ENCODE results near the gene WNT5B. TPM values are rescaled to one million over a fixed set of nuclear protein-coding genes. Genes with fewer than 3 reads are reported as not detected.
A peak's percentile ranks its signal among the peaks of the same experiment; 100 is the strongest.

WNT5B gene
- total and polyA plus RNA-seq, 2 experiments from 2014 or later: 152 to 240 TPM

GRCh38 chr12:1680804-1681492 lies 51.9 kb downstream of the WNT5B start:
- TF ChIP-seq, protein P1, sequence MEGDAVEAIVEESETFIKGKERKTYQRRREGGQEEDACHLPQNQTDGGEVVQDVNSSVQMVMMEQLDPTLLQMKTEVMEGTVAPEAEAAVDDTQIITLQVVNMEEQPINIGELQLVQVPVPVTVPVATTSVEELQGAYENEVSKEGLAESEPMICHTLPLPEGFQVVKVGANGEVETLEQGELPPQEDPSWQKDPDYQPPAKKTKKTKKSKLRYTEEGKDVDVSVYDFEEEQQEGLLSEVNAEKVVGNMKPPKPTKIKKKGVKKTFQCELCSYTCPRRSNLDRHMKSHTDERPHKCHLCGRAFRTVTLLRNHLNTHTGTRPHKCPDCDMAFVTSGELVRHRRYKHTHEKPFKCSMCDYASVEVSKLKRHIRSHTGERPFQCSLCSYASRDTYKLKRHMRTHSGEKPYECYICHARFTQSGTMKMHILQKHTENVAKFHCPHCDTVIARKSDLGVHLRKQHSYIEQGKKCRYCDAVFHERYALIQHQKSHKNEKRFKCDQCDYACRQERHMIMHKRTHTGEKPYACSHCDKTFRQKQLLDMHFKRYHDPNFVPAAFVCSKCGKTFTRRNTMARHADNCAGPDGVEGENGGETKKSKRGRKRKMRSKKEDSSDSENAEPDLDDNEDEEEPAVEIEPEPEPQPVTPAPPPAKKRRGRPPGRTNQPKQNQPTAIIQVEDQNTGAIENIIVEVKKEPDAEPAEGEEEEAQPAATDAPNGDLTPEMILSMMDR (IDR thresholded peaks at IDR 0.05; ENCODE audit: low read depth, low read length): no peak
- Histone ChIP-seq H3K36me3 (no peaks in the 10 kb centered on the region), H3K27ac (no peak overlapping the region), H3K4me3 (no peak overlapping the region), H3K4me1 (ENCODE audit: low read depth) (no peaks in the 10 kb centered on the region), H3K27me3 (no peaks in the 10 kb centered on the region), H3K9me3 (ENCODE audit: low read depth) (no peaks in the 10 kb centered on the region)
- DNase-seq (ENCODE audit: low read depth in 1 of 2, low spot score in 1 of 2): peak in 1 of 2 donors; percentile 24

DNA sequence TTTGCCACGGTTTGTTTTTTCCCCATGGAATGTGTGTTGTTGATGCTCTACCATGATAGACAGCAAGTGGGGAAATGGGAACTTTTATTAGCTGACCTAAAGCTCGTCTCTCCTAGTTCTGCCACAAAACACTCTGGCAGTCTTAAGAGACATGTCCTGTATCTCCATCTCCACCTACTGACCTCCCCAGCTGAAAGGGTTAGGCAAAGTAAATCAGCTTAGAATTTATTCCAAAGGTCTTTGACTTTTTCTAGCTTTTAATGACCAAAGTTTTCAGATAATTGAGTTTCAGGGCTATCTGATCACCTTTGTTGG lies 52.4 kb downstream of the WNT5B start:
- Histone ChIP-seq H3K4me1 (ENCODE audit: low read depth) (no peaks in the 10 kb centered on the region), H3K27ac (no peak overlapping the region), H3K27me3 (no peaks in the 10 kb centered on the region), H3K36me3 (no peaks in the 10 kb centered on the region), H3K9me3 (ENCODE audit: low read depth) (no peaks in the 10 kb centered on the region), H3K4me3 (no peak overlapping the region)
- TF ChIP-seq, protein P1 (IDR thresholded peaks at IDR 0.05; ENCODE audit: low read depth, low read length): no peak
- no peak for DNase-seq (ENCODE audit: low read depth in 1 of 2, low spot score in 1 of 2)

GRCh38 chr12:1688086-1688710 lies 59.2 kb downstream of the WNT5B start:
- TF ChIP-seq, protein P1 (IDR thresholded peaks at IDR 0.05; ENCODE audit: low read depth, low read length): no peak
- DNase-seq (ENCODE audit: low read depth in 1 of 2, low spot score in 1 of 2): no peak
- no peak overlapping the region for H3K27ac ChIP-seq
- H3K4me3 ChIP-seq: no peak overlapping the region
- H3K36me3 ChIP-seq: no peaks in the 10 kb centered on the region
- no peaks in the 10 kb centered on the region for H3K27me3 ChIP-seq
- H3K9me3 ChIP-seq (ENCODE audit: low read depth): no peaks in the 10 kb centered on the region
- H3K4me1 ChIP-seq (ENCODE audit: low read depth): peaks cover 15% of the 10 kb centered on the region

DNA sequence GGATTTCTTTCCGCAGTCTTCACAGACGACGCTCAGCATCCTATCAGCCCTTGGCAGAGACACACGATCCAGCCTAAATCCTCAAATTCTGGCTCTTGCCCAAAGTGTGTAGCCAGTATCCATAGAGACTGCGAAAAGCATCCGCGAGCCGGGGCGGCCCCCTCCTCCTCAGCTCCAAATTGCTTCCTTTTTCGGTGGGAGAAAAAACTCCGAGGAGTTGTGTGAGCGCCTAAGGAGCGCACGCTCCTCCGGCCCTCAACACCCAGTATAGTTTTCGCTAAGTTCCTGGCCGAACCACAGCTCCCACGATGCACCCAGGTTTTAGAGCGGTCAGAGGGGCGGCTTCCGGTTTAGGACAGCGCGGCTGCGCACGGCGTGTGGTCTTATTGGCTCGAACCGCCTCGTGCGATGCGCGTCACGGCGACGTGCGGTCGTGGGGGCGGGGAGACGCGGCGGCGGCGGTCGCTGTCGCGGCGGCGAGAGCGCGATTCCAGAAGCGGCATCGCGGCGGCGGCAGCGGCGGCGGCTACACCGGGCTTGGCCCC lies 61.6 kb downstream of the WNT5B start, which contains the start of gene ADIPOR2:
Gene ADIPOR2 (plus strand): TSS at position 493 of the 545 bp plus-strand sequence. CDS start 63,274 bp downstream, outside the sequence.
- Histone ChIP-seq H3K4me3 (peak within 1 kb of the TSS; percentile 69), H3K4me1 (ENCODE audit: low read depth) (peaks cover 15% of the 10 kb centered on the region), H3K27ac (peak within 1 kb of the TSS; percentile 97), H3K27me3 (no peaks in the 10 kb centered on the region), H3K9me3 (ENCODE audit: low read depth) (no peaks in the 10 kb centered on the region), H3K36me3 (no peaks in the 10 kb centered on the region)
- peak; percentile 98 for DNase-seq (ENCODE audit: low read depth in 1 of 2, low spot score in 1 of 2)
- TF ChIP-seq, protein P1 (IDR thresholded peaks at IDR 0.05; ENCODE audit: low read depth, low read length): no peak

- peak; percentile 35 to 85 for DNase-seq (ENCODE audit: low read depth in 1 of 2, low spot score in 1 of 2)
- TF ChIP-seq, protein P1 (IDR thresholded peaks at IDR 0.05; ENCODE audit: low read depth, low read length): no peak
- no peaks in the 10 kb centered on the region for H3K27me3 ChIP-seq
- no peaks in the 10 kb centered on the region for H3K36me3 ChIP-seq
- peaks cover 15% of the 10 kb centered on the region for H3K4me1 ChIP-seq (ENCODE audit: low read depth)
- peak overlapping the region; percentile 69 for H3K4me3 ChIP-seq
- no peaks in the 10 kb centered on the region for H3K9me3 ChIP-seq (ENCODE audit: low read depth)
- peak overlapping the region; percentile 97 for H3K27ac ChIP-seq
Observed at GRCh38 chr12:1691123-1692007, 62.3 kb downstream of the WNT5B start.

Measured in cardiac muscle cell (in vitro differentiated cells and primary cell).